Fibroblast of lung (primary cell): Measurements from ENCODE around the gene PRG3. TPM values are rescaled to one million over a fixed set of nuclear protein-coding genes. Genes with fewer than 3 reads are reported as not detected.

ENCODE experiments used
- DNase-seq, 2 donors: peaks; one replicate each; pipeline versions ENCODE4 v3.0.0 to v3.0.0-alpha.2; 2010; ENCODE audit warnings: low read depth in 2 of 2
- H2AFZ ChIP-seq: 2 replicates; pipeline ENCODE4 v1.5.1; 2012; ENCODE audit warnings: low read length, control low read depth, inconsistent platforms
- H3K27ac ChIP-seq: 2 replicates; pipeline ENCODE4 v1.5.1; 2011; ENCODE audit warnings: low read length, control low read depth; ENCODE audit not compliant: insufficient read depth
- H3K27me3 ChIP-seq: 2 replicates; pipeline ENCODE4 v1.5.1; 2011; ENCODE audit warnings: mild to moderate bottlenecking, low read length; ENCODE audit not compliant: control insufficient read depth, insufficient read depth
- H3K36me3 ChIP-seq: 2 replicates; pipeline ENCODE4 v1.5.1; 2011; ENCODE audit warnings: low read length; ENCODE audit not compliant: control insufficient read depth, insufficient read depth
- H3K4me1 ChIP-seq: 2 replicates; pipeline ENCODE4 v1.5.1; 2011; ENCODE audit warnings: low read length; ENCODE audit not compliant: control insufficient read depth, insufficient read depth; ENCODE audit errors: extremely low read depth
- H3K4me2 ChIP-seq: 2 replicates; pipeline ENCODE4 v1.5.1; 2011; ENCODE audit warnings: low read length, control low read depth; ENCODE audit not compliant: insufficient read depth; ENCODE audit errors: extremely low read depth
- H3K4me3 ChIP-seq, 4 experiments: fragments of 200-600 bp in 1 of 4; sonication (generic) in 1 of 4; replicated peaks in 1 of 4; 2 replicates each; pipeline ENCODE4 v1.5.1; 2011 to 2016; ENCODE audit warnings: low read length in 4 of 4, low read depth in 3 of 4, mild to moderate bottlenecking in 3 of 4, control low read depth in 2 of 4, inconsistent platforms in 1 of 4, mixed read lengths in 1 of 4; ENCODE audit not compliant: insufficient read depth in 1 of 4; ENCODE audit errors: control extremely low read depth in 1 of 4
- H3K79me2 ChIP-seq: 2 replicates; pipeline ENCODE4 v1.5.1; 2012; ENCODE audit warnings: mild to moderate bottlenecking, low read length, inconsistent platforms; ENCODE audit not compliant: control insufficient read depth, insufficient read depth
- H3K9ac ChIP-seq: 2 replicates; pipeline ENCODE4 v1.5.1; 2011; ENCODE audit warnings: mild to moderate bottlenecking, low read length, control low read depth; ENCODE audit not compliant: insufficient read depth
- H3K9me3 ChIP-seq: 2 replicates; pipeline ENCODE4 v1.5.1; 2012; ENCODE audit warnings: low read depth, low read length; ENCODE audit not compliant: control insufficient read depth, insufficient read depth
- H4K20me1 ChIP-seq: 2 replicates; pipeline ENCODE4 v1.5.1; 2011; ENCODE audit warnings: low read length; ENCODE audit not compliant: control insufficient read depth, insufficient read depth; ENCODE audit errors: extremely low read depth
- EZH2 ChIP-seq: IDR thresholded peaks from 2 replicates; pipeline ENCODE4 v1.5.1; 2012; ENCODE audit warnings: low read length, control low read depth, mild to moderate bottlenecking; ENCODE audit errors: missing control alignments
- polyA plus RNA-seq, 2 donors: library from polyadenylated mRNA; depleted of rRNA in 1 of 2; stranded (reverse) in 1 of 2; unstranded in 1 of 2; fragments of >200 nt; gene quantifications; 2 replicates each; pipeline ENCODE4 v1.2.1, GENCODE V29; 2011 to 2012; ENCODE audit warnings: missing spikeins in 1 of 2
- total RNA-seq: library from RNA; depleted of rRNA; stranded (reverse); fragments of >200 nt; gene quantifications from 2 replicates; pipeline ENCODE4 v1.2.1, GENCODE V29; 2014
- TF ChIP-seq, protein P1 (sequence below), 2 donors: IDR thresholded peaks in 1 of 2; conservative IDR thresholded peaks in 1 of 2; 1 replicate in 1 of 2; 2 replicates in 1 of 2; pipeline ENCODE4 v1.5.1; 2011 to 2012; ENCODE audit warnings: low read length in 2 of 2, control low read depth in 1 of 2, inconsistent platforms in 1 of 2, low read depth in 1 of 2, mild to moderate bottlenecking in 1 of 2

The PRG3 gene
- total and polyA plus RNA-seq, 2 donors (not counting 1 experiment from before 2014, with no cell fraction given), result not detected

- H3K9me3 ChIP-seq, result no peaks in the 10 kb centered on the region
- peaks cover 4% of the 10 kb centered on the region for H3K36me3 ChIP-seq
- no peak overlapping the region for H2AFZ ChIP-seq
- no peak overlapping the region for H3K27ac ChIP-seq
- no peak overlapping the region for H3K4me2 ChIP-seq
- H4K20me1 ChIP-seq, result no peaks in the 10 kb centered on the region
- DNase-seq, result peak in 1 of 2 donors; percentile 26
- peaks cover 2% of the 10 kb centered on the region for H3K4me1 ChIP-seq
- TF ChIP-seq EZH2, result no peak
- TF ChIP-seq, protein P1, sequence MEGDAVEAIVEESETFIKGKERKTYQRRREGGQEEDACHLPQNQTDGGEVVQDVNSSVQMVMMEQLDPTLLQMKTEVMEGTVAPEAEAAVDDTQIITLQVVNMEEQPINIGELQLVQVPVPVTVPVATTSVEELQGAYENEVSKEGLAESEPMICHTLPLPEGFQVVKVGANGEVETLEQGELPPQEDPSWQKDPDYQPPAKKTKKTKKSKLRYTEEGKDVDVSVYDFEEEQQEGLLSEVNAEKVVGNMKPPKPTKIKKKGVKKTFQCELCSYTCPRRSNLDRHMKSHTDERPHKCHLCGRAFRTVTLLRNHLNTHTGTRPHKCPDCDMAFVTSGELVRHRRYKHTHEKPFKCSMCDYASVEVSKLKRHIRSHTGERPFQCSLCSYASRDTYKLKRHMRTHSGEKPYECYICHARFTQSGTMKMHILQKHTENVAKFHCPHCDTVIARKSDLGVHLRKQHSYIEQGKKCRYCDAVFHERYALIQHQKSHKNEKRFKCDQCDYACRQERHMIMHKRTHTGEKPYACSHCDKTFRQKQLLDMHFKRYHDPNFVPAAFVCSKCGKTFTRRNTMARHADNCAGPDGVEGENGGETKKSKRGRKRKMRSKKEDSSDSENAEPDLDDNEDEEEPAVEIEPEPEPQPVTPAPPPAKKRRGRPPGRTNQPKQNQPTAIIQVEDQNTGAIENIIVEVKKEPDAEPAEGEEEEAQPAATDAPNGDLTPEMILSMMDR (conservative IDR thresholded peaks at IDR 0.05 in 1 of 2, IDR thresholded peaks at IDR 0.05 in 1 of 2; ENCODE audit: low read depth in 1 of 2, low read length in 2 of 2), result no peak
- H3K9ac ChIP-seq, result no peak overlapping the region
- no peaks in the 10 kb centered on the region for H3K79me2 ChIP-seq
- no peak overlapping the region for H3K4me3 ChIP-seq
- H3K27me3 ChIP-seq, result peaks cover 3% of the 10 kb centered on the region
Observed at GRCh38 chr11:57402188-57403002, 21.4 kb upstream of the PRG3 start.

- no peaks in the 10 kb centered on the region for H3K36me3 ChIP-seq
- no peaks in the 10 kb centered on the region for H4K20me1 ChIP-seq
- H3K4me3 ChIP-seq, result no peak overlapping the region
- no peak overlapping the region for H2AFZ ChIP-seq
- H3K9ac ChIP-seq, result no peak overlapping the region
- no peak for DNase-seq
- H3K4me1 ChIP-seq, result no peaks in the 10 kb centered on the region
- H3K79me2 ChIP-seq, result no peaks in the 10 kb centered on the region
- TF ChIP-seq EZH2, result no peak
- TF ChIP-seq, protein P1 (conservative IDR thresholded peaks at IDR 0.05 in 1 of 2, IDR thresholded peaks at IDR 0.05 in 1 of 2; ENCODE audit: low read depth in 1 of 2, low read length in 2 of 2), result no peak
- H3K9me3 ChIP-seq, result no peaks in the 10 kb centered on the region
- H3K27ac ChIP-seq, result no peak overlapping the region
- peaks cover 5% of the 10 kb centered on the region for H3K27me3 ChIP-seq
- no peak overlapping the region for H3K4me2 ChIP-seq
Observed at GRCh38 chr11:57399972-57400578, 19.1 kb upstream of the PRG3 start.

GRCh38 chr11:57399221-57399620 lies 18.3 kb upstream of the PRG3 start:
- H3K27me3 ChIP-seq, result peaks cover 7% of the 10 kb centered on the region
- H3K9me3 ChIP-seq, result no peaks in the 10 kb centered on the region
- H3K9ac ChIP-seq, result no peak overlapping the region
- no peak overlapping the region for H2AFZ ChIP-seq
- no peak overlapping the region for H3K4me2 ChIP-seq
- no peaks in the 10 kb centered on the region for H4K20me1 ChIP-seq
- no peaks in the 10 kb centered on the region for H3K4me1 ChIP-seq
- TF ChIP-seq EZH2, result no peak
- TF ChIP-seq, protein P1 (conservative IDR thresholded peaks at IDR 0.05 in 1 of 2, IDR thresholded peaks at IDR 0.05 in 1 of 2; ENCODE audit: low read depth in 1 of 2, low read length in 2 of 2), result no peak
- H3K79me2 ChIP-seq, result no peaks in the 10 kb centered on the region
- no peak overlapping the region for H3K4me3 ChIP-seq
- DNase-seq, result peak in 1 of 2 donors; percentile 5
- no peaks in the 10 kb centered on the region for H3K36me3 ChIP-seq
- no peak overlapping the region for H3K27ac ChIP-seq
